ENCODE measurements around the gene NUB1. TPM values are rescaled to one million over a fixed set of nuclear protein-coding genes. Genes with fewer than 3 reads are reported as not detected.

Gene NUB1
- total RNA-seq, 4 donors from 2014 or later, result 50.5 to 60.3 (median 54.8) TPM

DNA sequence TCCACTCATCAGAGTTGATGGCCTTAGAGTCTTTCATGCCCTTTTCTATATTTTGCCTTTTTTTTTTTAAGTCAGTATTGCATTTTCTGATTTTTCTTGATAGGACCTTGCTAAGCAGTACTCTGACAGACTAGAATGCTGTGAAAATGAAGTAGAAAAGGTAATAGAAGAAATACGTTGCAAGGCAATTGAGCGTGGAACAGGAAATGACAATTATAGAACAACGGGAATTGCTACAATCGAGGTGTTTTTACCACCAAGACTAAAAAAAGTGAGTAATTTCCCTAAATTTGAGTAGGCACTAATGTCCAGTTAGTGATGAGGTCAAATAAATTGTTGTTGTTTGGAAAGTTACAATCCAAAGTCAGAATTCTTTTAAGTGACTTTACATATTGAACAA is 7.4 kb downstream of the NUB1 start:
- H3K9me3 ChIP-seq, result no peaks in the 10 kb centered on the region
- peaks cover 0 to 23% (median 4%) of the 10 kb centered on the region in 3 donors for H3K4me1 ChIP-seq
- H3K36me3 ChIP-seq, result peaks cover 0 to 90% of the 10 kb centered on the region in 2 donors
- H3K4me3 ChIP-seq, result no peak overlapping the region
- 68 to 82% methylated on average over 3 of the region's 4 CpGs for WGBS, 2 donors (ENCODE audit: low coverage in 1 of 2)
- TF ChIP-seq, protein P1, sequence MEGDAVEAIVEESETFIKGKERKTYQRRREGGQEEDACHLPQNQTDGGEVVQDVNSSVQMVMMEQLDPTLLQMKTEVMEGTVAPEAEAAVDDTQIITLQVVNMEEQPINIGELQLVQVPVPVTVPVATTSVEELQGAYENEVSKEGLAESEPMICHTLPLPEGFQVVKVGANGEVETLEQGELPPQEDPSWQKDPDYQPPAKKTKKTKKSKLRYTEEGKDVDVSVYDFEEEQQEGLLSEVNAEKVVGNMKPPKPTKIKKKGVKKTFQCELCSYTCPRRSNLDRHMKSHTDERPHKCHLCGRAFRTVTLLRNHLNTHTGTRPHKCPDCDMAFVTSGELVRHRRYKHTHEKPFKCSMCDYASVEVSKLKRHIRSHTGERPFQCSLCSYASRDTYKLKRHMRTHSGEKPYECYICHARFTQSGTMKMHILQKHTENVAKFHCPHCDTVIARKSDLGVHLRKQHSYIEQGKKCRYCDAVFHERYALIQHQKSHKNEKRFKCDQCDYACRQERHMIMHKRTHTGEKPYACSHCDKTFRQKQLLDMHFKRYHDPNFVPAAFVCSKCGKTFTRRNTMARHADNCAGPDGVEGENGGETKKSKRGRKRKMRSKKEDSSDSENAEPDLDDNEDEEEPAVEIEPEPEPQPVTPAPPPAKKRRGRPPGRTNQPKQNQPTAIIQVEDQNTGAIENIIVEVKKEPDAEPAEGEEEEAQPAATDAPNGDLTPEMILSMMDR (IDR thresholded peaks at IDR 0.05), result no peak
- TF ChIP-seq EP300 (IDR thresholded peaks at IDR 0.05), result no peak
- TF ChIP-seq POLR2AphosphoS5 (IDR thresholded peaks at IDR 0.05), result no peak
- TF ChIP-seq POLR2A (IDR thresholded peaks at IDR 0.05), result no peak
- no peaks in the 10 kb centered on the region for H3K27me3 ChIP-seq
- H3K27ac ChIP-seq, result peak overlapping the region in 2 of 4 donors; percentile 56 to 70
- ATAC-seq, result no peak

DNA sequence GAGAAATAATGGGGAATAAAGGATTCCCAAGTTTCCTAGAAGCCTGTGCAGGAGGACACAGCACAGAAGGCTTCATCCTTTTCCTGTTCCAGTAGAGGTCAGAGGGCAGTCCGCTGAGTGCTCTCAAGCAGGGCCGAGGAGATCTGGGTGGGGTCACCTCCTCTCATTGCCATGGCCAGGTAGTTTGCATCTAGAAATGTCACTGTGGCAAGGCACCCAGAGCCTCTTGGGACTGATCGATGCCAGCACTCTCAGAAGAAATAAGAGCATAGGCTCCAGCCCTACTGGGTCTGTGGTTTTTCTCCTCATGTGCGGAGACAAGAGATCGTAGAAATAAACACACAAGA is 7.9 kb downstream of the NUB1 start:
- Histone ChIP-seq H3K27me3 (no peaks in the 10 kb centered on the region), H3K4me3 (no peak overlapping the region), H3K27ac (peak overlapping the region in 3 of 4 donors; percentile 56 to 70 (median 66)), H3K4me1 (peaks cover 0 to 19% (median 4%) of the 10 kb centered on the region in 3 donors), H3K36me3 (peaks cover 0 to 95% of the 10 kb centered on the region in 2 donors), H3K9me3 (no peaks in the 10 kb centered on the region)
- TF ChIP-seq EP300 (IDR thresholded peaks at IDR 0.05), result no peak
- no peak for TF ChIP-seq POLR2AphosphoS5 (IDR thresholded peaks at IDR 0.05)
- TF ChIP-seq POLR2A (IDR thresholded peaks at IDR 0.05), result no peak
- no peak for ATAC-seq
- WGBS, 2 donors (ENCODE audit: low coverage in 1 of 2), result 77 to 79% methylated on average over 4 to 5 of the region's 5 CpGs

DNA sequence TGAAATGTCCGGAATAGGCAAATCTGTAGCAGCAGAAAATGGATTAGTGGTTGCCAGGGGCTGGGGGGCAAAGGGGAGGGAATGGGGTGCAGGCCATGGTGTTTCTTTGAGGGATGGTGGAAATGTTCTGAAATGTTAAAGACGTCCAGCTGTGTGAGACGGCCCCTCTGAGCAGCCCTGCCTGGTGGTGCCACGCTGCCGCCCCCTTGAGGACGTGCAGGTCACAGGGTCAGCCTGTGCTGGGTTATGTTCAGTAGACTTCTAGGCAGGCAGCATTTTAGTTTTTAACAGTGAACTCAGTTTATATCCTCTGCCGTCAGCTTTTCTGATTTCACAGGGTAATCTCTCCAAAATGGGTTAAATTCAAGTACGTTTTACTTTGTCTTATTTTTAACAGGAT is 9.4 kb downstream of the NUB1 start:
- Histone ChIP-seq H3K36me3 (peaks cover 4 to 96% of the 10 kb centered on the region in 2 donors), H3K9me3 (no peaks in the 10 kb centered on the region), H3K27ac (no peak overlapping the region), H3K4me3 (no peak overlapping the region), H3K4me1 (peaks cover 0 to 17% (median 4%) of the 10 kb centered on the region in 3 donors), H3K27me3 (no peaks in the 10 kb centered on the region)
- TF ChIP-seq POLR2A (IDR thresholded peaks at IDR 0.05), result no peak
- TF ChIP-seq, protein P1 (IDR thresholded peaks at IDR 0.05), result no peak
- TF ChIP-seq POLR2AphosphoS5 (IDR thresholded peaks at IDR 0.05), result no peak
- no peak for TF ChIP-seq EP300 (IDR thresholded peaks at IDR 0.05)
- 62 to 78% methylated on average over 1 to 8 of the region's 8 CpGs for WGBS, 2 donors (ENCODE audit: low coverage in 1 of 2)
- ATAC-seq, result no peak

DNA sequence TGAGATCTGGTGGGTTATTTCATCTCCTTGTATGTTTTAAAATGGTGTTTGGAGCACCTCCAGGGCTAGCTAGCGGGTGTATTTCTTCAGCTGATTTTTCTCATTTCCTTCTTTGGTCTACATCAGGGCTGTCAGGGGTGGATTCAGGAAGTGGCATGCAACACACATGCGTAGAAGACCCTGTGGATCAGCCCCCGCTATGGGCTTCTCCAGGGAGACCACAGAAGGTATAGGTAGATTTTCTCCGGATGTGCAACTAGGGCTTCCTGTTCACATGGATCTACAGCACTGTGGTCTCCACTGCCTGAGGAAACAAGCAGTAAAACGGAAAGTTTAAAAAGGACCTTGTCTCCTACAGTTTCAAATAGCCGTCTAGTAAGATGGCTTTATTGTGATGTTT is 10.4 kb downstream of the NUB1 start:
- Histone ChIP-seq H3K4me3 (no peak overlapping the region), H3K27me3 (no peaks in the 10 kb centered on the region), H3K9me3 (no peaks in the 10 kb centered on the region), H3K4me1 (peaks cover 0 to 17% (median 4%) of the 10 kb centered on the region in 3 donors), H3K27ac (no peak overlapping the region), H3K36me3 (peaks cover 4 to 96% of the 10 kb centered on the region in 2 donors)
- no peak for TF ChIP-seq POLR2AphosphoS5 (IDR thresholded peaks at IDR 0.05)
- TF ChIP-seq EP300 (IDR thresholded peaks at IDR 0.05), result no peak
- TF ChIP-seq POLR2A (IDR thresholded peaks at IDR 0.05), result no peak
- TF ChIP-seq, protein P1 (IDR thresholded peaks at IDR 0.05), result no peak
- 38 to 91% methylated on average over 2 to 5 of the region's 6 CpGs for WGBS, 2 donors (ENCODE audit: low coverage in 1 of 2)
- ATAC-seq, result no peak

DNA sequence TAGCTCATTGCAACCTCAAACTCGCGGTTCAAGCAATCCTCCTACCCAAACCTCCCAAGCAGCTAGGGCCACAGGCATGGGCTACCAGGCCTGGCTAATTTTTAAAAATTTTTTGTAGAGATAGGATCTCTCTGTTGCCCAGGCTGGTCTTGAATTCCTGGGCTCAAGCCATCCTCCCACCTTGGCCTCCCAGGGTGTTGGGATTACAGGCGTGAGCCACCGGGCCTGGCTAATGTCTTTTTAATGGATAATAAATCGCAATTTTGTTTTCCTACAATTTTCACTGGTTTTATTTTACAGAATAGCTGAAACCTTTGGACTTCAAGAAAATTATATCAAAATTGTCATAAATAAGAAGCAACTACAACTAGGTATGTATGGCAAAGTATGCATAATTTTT is 10.9 kb downstream of the NUB1 start:
- Histone ChIP-seq H3K27ac (no peak overlapping the region), H3K4me3 (no peak overlapping the region), H3K27me3 (no peaks in the 10 kb centered on the region), H3K9me3 (no peaks in the 10 kb centered on the region), H3K36me3 (peaks cover 4 to 96% of the 10 kb centered on the region in 2 donors), H3K4me1 (peaks cover 0 to 14% (median 4%) of the 10 kb centered on the region in 3 donors)
- 63 to 92% methylated on average over 2 to 5 of the region's 5 CpGs for WGBS, 2 donors (ENCODE audit: low coverage in 1 of 2)
- TF ChIP-seq, protein P1 (IDR thresholded peaks at IDR 0.05), result no peak
- TF ChIP-seq EP300 (IDR thresholded peaks at IDR 0.05) (no peak), POLR2AphosphoS5 (IDR thresholded peaks at IDR 0.05) (no peak)
- no peak for ATAC-seq
